OCI-LY1 (cell line): ENCODE results near the gene GSTM1.
"Not testable (repeated sequence)": the region's sequence is repeated elsewhere in the genome, so short reads cannot be mapped to it uniquely, and the experiment has no call there.

Experiments
- CTCF ChIP-seq: fragments of 200-600 bp; sonication (generic), shearing (Covaris generic); IDR thresholded peaks from 2 replicates; pipeline ENCODE4 v1.5.1; 2017; ENCODE audit warnings: mild to moderate bottlenecking, antibody characterized with exemption, low read length, moderate library complexity, mixed read lengths
- EZH2 ChIP-seq: fragments of 200-600 bp; sonication (generic), shearing (Covaris generic); IDR thresholded peaks from 2 replicates; pipeline ENCODE4 v1.8.0; 2017; ENCODE audit warnings: borderline replicate concordance, mixed run types, mild to moderate bottlenecking, antibody characterized with exemption, low read length, moderate library complexity, mixed read lengths

- not testable (repeated sequence) for TF ChIP-seq CTCF, EZH2
Measured at GRCh38 chr1:109687109-109687508, 508 bp upstream of the GSTM1 start.
